Hematopoietic multipotent progenitor cell treated with erythropoietin and hydrocortisone succinate and interleukin-3 and kit ligand, for 4 days (in vitro differentiated cells): ENCODE data around the gene OTX2.

ENCODE experiments used
- DNase-seq: peaks from one replicate; pipeline ENCODE4 v3.0.0-alpha.2; 2015

OTX2 gene

DNA sequence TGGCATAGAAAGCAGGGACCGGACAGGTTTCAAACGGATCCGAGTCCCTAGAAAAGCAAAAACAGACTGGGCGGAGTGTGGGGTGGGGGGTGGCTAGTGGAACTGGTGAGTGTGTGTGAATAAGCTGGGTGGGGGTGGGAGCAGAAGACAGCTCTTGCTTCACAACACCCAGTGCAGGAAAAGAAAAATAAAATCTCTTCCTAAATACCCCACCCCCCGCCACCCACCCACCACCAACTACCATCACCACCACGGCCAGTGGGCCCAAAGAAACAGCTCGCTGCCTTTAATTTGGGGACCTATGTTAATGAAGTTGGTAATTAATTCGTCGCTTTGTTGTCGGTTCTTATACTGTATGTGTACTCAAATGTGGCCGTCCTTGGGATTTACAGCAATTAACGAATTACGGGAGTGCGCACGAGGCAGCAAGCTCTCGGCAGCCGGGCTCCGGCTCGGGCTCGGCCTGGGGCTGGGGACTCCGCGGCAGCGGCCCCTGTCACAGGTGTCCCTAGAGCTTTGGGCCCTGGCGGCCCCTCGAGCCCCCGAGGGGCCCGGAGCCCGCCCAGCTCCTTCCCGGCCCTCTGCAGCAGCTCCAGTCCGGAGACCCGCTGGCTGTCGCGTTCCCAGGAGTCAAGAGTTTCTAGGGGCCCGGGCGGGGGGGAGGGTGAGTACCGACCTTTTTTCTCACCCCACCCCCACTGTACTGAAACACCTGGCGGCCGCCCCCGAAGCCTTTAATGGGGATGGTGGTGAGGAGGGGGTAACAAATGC is 1.5 kb upstream of the OTX2 start:
- no peak for DNase-seq

DNA sequence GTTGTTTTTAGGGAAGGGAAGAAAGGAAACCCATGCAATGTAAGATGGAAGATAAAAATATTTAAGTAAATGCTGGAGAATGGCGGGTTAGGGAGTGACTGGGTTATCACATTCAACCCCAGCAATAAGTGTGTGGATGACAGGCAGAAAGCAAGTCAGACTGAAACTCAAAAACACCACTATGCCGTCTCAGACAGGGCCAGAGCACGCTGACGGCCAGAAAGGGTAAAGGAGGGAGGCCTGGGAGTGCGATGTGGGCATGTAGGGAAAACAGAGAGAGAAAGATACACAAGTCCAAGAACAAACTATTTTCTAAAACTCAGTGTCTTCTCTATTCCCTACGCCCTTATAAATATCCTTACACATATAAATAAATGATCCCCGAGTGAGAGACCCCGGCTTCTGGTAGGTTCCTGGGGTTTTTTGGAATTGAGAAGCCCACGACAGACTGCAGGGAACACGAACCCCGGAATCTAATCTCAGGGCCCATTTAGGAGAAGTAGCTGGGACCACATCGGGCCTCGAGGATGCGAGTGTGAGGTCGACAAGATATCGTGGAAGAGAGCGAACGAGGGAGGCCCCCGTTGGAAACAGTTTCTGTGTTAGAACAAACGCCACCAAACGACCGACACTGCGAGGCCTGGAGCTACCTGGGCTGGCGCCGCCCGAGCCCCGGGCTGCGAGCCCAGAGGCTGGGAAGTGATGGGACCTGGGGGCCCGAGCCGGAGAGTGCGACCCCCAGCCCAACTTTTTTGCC is 735 bp upstream of the OTX2 start:
- DNase-seq: no peak

DNA sequence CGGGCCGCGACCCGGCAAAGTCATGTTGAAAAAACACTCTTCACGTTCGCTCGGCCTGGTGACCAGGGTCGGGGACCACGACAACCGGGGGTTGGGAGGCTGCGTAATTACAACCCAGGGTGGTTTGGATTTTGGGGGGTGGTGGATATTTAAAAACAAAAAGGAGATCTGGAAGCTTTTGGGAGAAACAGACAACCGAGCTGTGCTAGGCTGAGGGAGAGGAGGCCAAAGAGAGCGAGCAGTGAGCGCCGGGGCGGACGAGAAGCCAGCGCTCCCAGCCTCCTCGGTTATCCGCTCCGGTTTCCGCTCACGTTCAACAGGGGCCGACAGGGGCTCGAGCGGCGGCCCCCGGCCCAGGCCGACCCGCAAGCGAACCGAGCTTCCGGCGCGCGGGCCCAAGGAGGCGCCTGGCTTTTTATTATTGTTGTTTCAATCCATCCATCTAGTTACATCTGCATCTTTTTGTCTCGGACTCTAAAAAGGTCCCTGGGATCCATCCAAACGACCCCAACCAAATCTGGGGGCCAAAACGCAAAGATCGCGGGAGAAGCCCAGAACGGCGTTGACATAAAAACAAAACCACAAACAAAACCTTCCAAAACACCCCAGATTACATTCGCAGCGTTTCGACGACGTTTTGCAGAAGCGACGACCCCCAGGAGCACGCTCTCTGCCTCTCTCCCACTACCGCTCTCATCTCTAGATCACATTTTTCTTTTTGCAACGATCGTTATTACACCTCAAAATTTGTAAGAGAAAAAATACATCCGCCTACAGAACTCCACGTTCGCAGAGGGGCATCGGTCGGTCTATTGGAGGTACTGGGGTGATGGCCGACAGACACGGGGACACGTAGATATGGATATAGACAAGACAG is 771 bp downstream of the OTX2 start:
- no peak for DNase-seq

DNA sequence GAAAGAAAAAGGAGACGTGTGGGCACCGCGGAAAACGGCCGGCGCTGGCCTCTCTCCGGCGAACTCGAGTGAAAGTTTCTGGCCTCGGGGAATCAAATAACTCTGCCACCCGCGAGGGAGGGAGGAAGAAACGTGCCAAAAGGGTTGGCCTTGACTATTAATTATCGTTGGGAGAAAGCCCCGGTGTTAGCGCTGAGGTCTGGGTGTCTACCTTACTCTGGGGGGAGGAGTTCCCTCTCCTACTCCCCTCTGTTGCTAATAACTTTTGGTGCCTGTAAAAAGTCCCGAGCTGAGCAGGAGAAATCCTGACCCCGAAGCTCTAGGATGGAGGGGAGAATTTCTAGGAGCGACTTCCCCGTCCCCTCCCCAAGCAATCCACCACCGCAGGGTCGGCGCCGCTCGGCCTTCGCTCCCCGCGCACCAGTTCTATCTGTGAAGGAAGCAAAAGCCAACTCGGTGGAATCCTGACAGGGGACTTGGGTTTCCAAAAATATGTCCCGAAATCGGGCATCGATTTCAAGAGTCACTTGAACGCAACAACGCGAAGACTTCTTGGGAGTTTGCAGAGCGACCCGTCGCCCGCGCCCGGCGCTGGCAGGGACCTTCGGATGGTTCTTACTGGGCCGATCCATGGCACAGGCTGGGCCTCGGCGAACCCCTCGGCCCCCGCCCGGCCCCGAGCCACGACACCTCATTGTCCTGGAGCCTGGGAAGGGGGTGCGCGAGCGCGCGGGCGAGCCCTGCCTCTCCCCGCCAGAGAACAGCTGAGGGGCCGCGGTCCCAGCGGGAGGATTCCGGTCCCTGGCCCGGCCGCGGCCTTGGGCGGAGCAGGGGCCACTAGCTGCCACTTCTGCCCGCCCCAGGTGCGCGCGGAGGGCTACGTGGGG is 1.7 kb downstream of the OTX2 start:
- no peak for DNase-seq

DNA sequence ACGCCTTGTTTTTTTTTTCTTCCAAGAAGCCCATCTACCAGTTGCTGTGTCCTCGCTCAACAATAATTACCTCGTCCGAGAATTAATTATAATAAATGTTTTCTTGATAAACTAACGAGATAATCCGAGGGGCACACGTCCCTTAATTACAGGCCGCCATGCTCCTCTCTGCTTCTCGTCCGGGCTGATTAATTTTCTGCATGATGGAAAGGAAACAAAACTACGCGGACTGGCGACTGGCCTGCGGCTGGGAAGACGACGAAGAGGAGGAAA is 2.2 kb downstream of the OTX2 start:
- no peak for DNase-seq

DNA sequence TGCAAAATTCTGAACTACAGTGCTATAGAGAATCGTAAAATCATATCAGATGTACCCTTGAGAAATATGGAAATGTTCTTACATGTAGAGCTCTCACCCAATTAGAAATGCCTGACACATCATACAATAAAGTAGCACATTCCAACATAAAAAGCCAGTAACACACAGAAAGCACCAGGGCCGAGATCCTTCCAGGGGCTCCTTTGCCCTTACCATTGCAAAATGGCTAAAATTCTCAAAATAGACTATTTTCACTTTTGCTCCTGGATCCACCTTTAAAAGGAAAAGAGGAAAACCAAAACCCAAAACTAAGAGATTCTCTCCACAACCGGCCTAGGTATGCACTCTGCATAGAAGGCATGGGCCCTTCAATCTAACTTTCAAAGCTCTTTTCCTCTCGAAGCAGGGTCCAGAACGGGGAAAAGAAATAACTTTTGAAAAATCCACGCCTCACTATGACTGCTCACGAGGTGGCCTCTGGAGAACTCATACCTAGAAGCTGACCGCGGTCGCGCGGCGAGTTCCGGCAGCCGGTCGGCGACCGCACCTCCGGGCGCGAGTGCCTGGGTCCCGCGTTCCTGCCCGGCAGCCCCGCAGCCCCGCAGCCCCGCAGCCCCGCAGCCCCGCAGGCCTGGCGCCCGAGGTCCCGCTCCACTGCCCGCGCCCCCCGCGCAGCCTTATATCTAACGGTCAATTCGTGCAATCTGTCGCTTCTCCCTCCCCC is 2.7 kb downstream of the OTX2 start:
- no peak for DNase-seq

DNA sequence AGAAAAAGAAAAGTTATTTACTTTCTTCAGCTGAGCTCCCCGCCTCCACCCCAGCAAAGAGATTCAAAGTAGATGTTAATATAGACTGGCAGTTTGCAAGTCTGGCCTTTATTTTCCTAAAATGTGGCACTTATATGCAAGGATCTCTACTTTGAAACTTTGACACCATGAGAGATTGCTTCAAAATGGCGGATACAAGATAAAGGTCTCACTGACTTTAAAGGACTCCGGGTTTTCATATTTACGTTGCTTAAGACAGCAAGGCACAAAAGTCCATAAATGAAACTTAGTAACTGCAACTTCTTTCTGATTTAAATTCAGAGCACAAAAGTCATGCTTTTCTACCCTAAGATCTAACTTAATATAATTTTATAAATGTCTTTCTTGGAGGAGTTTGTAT is 3.5 kb downstream of the OTX2 start:
- no peak for DNase-seq

DNA sequence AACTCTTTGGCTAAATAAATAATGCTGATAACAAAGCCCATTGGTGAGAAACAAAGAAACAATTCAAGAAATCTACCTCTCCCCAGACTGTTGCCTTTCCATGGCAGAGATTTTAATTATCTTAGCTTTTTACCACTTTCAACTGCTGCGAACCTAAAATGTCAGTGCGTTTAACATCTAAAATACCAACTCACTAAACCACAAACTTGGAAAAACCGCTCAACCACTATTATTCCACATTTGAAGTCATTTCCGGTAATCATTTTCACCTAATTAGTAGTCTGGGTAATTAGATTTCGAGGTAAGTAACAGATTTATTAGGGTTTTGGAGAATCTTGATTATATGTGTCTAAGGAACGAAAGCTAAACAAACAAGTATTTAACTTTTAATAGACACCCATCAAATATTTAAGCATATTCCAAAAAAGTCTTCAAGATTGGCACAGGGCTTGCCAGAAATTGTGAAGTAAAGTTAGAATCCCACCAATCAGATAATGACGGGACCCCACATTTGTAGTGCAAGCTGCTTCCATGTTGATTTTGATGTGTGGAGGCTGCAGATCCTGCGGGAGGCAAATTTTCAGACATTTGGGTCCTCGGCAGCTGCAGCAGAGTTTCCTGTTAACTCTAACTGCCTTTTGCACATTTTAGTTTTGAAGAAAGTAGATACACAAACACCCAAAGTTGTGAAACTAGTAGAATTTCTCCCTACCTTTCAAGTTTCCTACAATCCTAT is 4.1 kb downstream of the OTX2 start:
- DNase-seq: no peak

DNA sequence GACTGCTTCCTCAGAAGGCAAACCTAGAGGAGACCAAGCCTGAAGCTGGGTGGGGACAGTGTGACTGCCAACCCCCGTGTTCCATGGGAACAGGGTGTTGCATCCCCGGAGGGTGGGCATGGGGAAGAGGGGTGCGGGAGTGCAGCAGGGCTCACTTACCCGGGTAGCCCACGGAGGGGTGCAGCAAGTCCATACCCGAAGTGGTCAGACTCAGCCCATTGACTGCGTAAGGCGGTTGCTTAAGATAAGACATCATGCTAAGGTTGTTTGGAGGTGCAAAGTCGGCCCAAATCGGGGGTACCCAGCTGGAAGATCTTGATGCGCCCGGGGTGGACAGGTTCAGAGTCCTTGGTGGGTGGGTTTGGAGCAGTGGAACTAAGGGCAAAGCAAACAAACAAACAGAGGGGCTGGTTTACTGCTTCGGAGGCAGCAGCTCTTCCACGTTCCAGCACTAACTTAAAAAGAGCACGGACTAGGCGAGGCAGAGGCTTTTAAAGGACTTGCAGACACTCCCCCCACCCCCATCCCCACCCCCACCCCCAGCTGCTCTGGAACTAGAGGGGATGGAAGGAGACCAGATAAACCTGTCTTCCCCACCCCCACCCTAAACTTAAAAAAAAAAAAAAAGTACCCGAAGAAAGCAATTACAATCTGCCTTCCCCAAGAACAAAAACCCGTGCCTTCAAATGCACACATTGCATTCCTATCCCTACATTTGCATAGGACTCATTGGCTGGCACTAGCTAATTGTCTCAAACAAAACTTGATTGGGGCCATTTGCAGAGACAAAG is 4.9 kb downstream of the OTX2 start:
- DNase-seq: no peak

DNA sequence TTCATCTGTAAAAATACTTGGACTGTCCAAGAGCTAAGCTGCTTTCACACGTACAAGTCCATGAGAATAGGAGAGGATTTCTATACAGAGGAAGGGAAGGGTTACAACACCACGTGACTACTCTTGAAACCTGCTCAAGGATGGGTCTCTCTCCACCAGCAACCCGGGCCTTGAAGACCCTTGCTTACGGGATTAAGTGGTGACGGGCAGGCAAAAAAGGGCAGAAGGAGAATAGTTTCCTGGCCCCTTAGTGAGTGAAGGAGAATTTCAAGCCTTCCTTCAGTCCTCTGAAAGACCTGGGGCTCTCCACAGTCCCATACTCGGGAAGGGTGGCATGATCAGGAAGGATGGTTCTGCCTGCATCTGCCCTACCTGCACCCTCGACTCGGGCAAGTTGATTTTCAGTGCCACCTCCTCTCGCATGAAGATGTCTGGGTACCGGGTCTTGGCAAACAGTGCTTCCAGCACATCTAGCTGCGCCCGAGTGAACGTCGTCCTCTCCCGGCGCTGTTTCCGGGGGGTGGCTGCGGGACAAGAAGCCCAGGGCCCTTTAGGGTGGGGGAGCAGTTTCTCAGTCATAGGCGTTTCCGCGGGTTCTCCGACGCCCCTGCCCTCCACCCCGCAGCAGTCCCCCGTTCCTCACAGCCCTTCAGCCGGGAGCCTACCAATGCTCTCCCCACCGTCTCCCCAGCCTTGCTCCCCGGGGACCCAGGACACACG is 6.3 kb downstream of the OTX2 start:
- DNase-seq: no peak

DNA sequence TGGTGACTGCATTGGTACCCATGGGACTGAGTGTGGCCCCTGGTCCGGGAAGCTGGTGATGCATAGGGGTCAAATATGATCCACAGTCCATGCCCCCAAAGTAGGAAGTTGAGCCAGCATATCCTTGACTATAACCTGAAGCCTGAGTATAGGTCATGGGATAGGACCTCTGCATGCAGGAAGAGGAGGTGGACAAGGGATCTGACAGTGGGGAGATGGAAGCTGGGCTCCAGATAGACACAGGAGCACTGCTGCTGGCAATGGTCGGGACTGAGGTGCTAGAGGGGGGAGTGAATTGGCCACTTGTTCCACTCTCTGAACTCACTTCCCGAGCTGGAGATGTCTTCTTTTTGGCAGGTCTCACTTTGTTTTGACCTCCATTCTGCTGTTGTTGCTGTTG is 8.4 kb downstream of the OTX2 start:
- no peak for DNase-seq

DNA sequence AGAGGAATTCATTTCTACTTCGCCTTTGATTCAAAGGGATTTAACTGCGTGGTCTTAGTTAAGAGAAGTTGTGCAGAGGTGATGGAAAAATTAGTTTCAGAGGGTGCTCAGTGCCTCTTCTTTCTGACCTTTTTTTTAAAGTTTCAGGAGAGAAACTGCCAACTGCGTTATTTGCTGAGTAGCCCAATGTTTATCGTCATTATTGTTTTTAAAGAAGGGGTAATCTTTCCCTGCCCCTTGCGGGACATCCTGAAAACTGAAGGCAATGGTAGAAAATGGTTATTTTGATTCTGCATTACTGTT is 11.0 kb downstream of the OTX2 start:
- DNase-seq: no peak

DNA sequence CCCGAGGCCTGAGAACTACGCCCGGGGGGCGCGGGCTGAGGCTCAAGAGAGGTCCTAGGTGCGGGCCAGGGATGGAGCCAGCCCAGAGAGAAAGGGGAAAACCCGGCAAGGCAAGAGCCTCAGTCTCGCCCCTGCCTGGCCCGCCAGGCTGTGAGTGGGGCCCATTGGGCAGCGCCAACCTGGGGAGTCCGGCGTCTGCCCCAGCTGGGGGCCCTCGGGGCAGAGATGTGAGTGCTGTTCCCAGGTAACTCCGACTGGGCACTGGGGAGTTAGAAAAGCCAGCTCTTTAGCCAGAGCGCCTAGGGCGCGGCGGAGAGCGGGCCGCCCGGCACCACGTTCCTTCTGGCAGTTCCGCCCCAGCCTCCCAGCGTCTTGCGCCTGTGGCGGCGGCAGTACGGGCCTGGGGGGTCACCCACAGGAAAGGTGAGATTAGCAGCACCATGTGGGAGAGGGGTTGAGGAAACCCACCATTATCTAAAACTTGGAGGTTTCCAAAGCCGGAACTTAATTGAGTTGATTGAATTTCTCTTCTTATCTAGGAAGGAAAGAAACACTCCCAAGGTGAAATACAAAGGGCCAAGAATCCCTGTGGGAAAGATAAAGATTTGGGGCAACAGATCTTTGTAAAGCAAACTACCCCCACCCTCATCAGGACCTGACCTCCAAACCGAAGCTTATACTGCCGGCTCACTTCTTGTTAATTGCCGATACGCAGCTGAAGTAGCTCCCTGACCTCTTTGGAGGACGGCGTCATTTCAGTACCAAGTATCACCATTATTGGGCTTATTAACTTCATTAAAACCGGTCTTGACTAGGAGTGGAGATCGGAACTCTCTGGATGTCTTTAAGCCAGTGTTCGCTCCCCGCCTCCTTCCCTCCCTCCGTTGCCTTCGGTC is 11.6 kb downstream of the OTX2 start:
- no peak for DNase-seq

DNA sequence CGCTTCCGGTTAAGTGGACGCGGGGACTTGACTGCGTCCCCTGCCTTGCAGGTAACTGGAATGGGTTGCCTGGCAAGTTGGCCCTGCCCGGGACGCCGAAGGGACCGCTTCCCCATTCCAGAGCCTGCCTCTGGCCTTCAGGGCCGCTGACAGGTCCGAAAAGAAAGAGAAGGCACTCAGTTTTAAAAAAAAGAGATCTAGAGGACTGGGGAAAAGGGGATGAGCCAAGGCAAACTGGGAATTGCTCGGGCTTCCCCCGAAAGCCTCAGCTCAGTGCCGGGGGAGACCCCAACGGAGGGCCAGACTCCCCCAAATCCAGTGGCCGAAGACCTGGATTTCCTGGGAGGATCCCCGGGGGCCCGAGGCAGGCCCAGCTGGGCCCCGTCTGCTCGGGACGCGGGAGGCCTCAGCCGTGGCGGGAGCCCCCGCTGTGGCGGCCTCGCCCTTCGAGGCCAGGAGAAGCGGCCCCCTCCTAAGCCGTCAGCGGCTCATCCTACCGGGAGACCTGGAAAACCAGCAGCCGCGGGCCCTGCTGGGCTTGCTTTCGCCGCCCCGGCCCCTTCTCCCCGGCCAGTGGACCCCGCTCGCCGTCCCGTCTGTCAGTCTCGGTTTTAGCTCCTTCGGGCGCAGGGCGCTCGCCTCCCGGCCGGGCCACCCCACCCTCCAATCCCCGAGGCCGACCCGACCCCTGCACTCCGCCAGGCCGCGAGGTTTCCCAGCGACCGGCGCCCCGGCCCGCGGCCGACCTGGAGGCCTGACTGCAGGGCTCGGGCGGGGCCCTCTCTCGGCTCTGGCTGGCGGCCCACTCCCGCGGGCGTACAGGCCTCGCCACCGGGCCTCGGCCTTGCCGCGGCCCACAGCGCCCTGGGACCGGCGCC is 12.5 kb downstream of the OTX2 start:
- no peak for DNase-seq

DNA sequence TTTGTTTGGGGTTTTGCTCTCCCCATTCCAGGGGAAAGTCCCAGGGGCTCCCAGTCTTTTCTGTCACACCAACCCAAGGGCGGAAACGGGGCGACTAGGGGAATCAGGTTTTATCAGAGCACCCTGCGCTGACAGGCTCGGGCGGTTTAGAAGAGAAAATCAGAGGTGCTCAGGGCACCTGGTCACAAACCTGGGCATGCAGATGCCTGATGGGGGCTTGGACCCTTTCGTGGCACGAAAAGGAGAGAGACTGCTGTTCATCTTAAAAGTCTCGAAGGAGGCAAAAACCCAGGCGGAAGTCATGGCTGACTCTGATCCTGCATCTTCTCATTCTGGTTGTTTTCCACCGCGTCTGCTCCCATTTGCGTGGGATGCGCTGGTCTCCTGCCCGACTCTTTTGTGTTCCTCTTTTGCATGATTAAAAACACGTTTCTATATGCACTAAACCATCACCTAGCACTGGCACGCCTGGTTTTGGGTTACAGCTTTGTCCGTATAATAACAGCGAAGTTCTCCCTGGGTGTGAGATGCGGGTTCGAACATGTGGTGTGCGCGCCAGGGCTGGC is 13.2 kb downstream of the OTX2 start:
- DNase-seq: no peak

DNA sequence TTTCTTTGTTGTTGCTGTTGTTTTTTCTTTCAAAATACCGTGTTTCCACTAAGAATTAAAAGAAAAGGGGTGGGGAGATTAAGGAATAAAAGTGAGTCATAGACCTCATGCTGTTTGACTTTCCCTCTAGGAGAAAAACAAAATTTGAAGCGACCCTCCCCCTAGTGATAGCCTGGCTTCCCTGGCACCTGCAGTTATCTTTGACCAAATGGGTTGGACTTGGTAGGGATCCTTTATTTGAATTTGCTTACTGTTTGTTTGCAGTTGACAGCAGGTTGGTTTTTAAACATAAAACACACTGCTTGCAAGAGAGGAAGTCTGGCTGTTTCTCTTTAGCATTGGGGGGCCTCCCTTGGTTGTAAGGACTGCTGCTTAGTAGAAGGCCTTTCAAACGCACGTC is 14.0 kb downstream of the OTX2 start:
- DNase-seq: no peak

DNA sequence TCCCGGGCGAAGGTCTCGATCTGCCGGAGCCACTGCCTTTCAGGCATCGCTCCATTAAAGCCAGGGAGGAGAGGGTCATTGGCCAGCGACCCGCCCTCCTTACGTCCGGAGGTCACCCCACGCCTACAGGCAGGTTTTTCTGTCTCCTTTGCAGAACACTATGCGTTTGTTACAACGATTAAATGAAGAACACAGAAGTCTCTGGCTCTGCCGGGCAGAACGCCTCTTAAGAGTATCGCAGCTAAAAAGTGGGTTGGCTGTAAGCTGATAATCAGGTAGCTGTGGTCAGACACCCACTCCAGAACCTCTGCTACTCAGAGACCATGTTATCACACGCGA is 15.0 kb downstream of the OTX2 start:
- no peak for DNase-seq
